MM.1S (cell line): Measurements from ENCODE around the gene MADD.
A peak's percentile ranks its signal among the peaks of the same experiment; 100 is the strongest.

ENCODE experiments used
- DNase-seq: peaks from one replicate; pipeline ENCODE4 v3.0.0-alpha.2; 2015
- H2AFZ ChIP-seq: fragments of 300-600 bp; sonication (generic); 2 replicates; pipeline ENCODE4 v1.6.0; 2016; ENCODE audit warnings: antibody characterized with exemption, low read length
- H3F3A ChIP-seq: fragments of 300-600 bp; sonication (generic); 2 replicates; pipeline ENCODE4 v1.6.1; 2016; ENCODE audit warnings: mild to moderate bottlenecking, antibody characterized with exemption, low read length, moderate library complexity, mixed read lengths; ENCODE audit not compliant: insufficient read depth
- H3K27ac ChIP-seq: fragments of 300-600 bp; sonication (generic); 2 replicates; pipeline ENCODE4 v1.5.1; 2016; ENCODE audit warnings: mild to moderate bottlenecking, low read length
- H3K27me3 ChIP-seq: fragments of 300-600 bp; sonication (generic); replicated peaks from 2 replicates; pipeline ENCODE4 v1.6.0; 2016; ENCODE audit warnings: low read length; ENCODE audit not compliant: insufficient read depth
- H3K36me3 ChIP-seq: fragments of 300-600 bp; sonication (generic); replicated peaks from 2 replicates; pipeline ENCODE4 v1.6.1; 2016; ENCODE audit warnings: mild to moderate bottlenecking, low read length, mixed read lengths; ENCODE audit not compliant: insufficient read depth
- H3K4me1 ChIP-seq: fragments of 300-600 bp; sonication (generic); 2 replicates; pipeline ENCODE4 v1.6.1; 2016; ENCODE audit warnings: low read length, mixed read lengths
- H3K4me2 ChIP-seq: fragments of 300-600 bp; sonication (generic); 2 replicates; pipeline ENCODE4 v1.6.0; 2016; ENCODE audit warnings: low read depth, low read length
- H3K4me3 ChIP-seq: fragments of 300-600 bp; sonication (generic); 2 replicates; pipeline ENCODE4 v1.5.1; 2016; ENCODE audit warnings: low read length, mixed read lengths
- H3K79me2 ChIP-seq: fragments of 300-600 bp; sonication (generic); 2 replicates; pipeline ENCODE4 v1.6.1; 2016; ENCODE audit warnings: mixed run types, low read length, mixed read lengths
- H3K9ac ChIP-seq: fragments of 300-600 bp; sonication (generic); 2 replicates; pipeline ENCODE4 v1.6.1; 2016; ENCODE audit warnings: low read length, mixed read lengths
- H3K9me2 ChIP-seq: fragments of 300-600 bp; sonication (generic); replicated peaks from 2 replicates; pipeline ENCODE4 v1.6.1; 2016; ENCODE audit warnings: mild to moderate bottlenecking, low read length, mixed read lengths; ENCODE audit not compliant: insufficient read depth
- H3K9me3 ChIP-seq: fragments of 300-600 bp; sonication (generic); replicated peaks from 2 replicates; pipeline ENCODE4 v1.6.1; 2016; ENCODE audit warnings: mild to moderate bottlenecking, low read length, mixed read lengths; ENCODE audit not compliant: insufficient read depth
- H4K20me1 ChIP-seq: fragments of 300-600 bp; sonication (generic); 2 replicates; pipeline ENCODE4 v1.6.1; 2016; ENCODE audit warnings: mild to moderate bottlenecking, low read length, moderate library complexity, mixed read lengths; ENCODE audit not compliant: insufficient read depth
- EZH2 ChIP-seq: fragments of 300-600 bp; sonication (generic); optimal IDR thresholded peaks from 2 replicates; pipeline ENCODE3; 2017; ENCODE audit warnings: low read depth, mild to moderate bottlenecking, antibody characterized with exemption, low read length, mixed read lengths
- EZH2phosphoT487 ChIP-seq: fragments of 300-600 bp; sonication (generic); IDR thresholded peaks from 2 replicates; pipeline ENCODE4 v1.6.1; 2018; ENCODE audit warnings: antibody characterized with exemption, low read length
- TF ChIP-seq, protein P1 (sequence below): fragments of 300-600 bp; sonication (generic); IDR thresholded peaks from 2 replicates; pipeline ENCODE4 v1.5.1; 2016; ENCODE audit warnings: antibody characterized with exemption, low read length, mixed read lengths

Gene MADD

DNA sequence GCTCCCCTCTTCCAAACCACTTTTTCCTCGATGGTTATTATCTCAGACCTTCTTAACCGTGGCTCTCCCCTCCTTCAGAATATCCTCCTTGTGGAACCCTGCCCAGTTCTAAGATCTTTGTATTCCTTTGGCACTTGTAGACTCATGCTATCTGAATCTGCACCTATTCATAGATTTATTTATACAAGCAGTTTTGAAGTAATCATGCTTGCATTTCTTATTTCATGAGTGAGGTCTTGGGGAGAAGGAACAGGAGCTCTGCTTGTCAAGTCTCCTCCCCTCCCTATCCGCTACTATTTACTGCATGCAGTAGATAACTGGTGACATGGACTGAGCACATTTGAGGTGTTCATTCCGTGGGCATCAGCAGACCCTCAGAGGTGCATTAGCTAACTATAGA, 5.4 kb upstream of the MADD start:
- Histone ChIP-seq H2AFZ (no peak overlapping the region), H3K9me3 (no peaks in the 10 kb centered on the region), H3K27me3 (no peaks in the 10 kb centered on the region), H3K36me3 (no peaks in the 10 kb centered on the region), H3K79me2 (no peaks in the 10 kb centered on the region), H3K4me2 (no peak overlapping the region), H3K4me1 (0 out of 2 replicates have a peak, but pooled peaks cover 5% of the 10 kb centered on the region), H3K9me2 (no peaks in the 10 kb centered on the region), H3K27ac (no peak overlapping the region), H3K9ac (no peak overlapping the region), H4K20me1 (no peaks in the 10 kb centered on the region), H3K4me3 (no peak overlapping the region), H3F3A (no peaks in the 10 kb centered on the region)
- TF ChIP-seq EZH2 (no peak), EZH2phosphoT487 (no peak)
- TF ChIP-seq, protein P1, sequence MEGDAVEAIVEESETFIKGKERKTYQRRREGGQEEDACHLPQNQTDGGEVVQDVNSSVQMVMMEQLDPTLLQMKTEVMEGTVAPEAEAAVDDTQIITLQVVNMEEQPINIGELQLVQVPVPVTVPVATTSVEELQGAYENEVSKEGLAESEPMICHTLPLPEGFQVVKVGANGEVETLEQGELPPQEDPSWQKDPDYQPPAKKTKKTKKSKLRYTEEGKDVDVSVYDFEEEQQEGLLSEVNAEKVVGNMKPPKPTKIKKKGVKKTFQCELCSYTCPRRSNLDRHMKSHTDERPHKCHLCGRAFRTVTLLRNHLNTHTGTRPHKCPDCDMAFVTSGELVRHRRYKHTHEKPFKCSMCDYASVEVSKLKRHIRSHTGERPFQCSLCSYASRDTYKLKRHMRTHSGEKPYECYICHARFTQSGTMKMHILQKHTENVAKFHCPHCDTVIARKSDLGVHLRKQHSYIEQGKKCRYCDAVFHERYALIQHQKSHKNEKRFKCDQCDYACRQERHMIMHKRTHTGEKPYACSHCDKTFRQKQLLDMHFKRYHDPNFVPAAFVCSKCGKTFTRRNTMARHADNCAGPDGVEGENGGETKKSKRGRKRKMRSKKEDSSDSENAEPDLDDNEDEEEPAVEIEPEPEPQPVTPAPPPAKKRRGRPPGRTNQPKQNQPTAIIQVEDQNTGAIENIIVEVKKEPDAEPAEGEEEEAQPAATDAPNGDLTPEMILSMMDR = no peak
- no peak for DNase-seq

DNA sequence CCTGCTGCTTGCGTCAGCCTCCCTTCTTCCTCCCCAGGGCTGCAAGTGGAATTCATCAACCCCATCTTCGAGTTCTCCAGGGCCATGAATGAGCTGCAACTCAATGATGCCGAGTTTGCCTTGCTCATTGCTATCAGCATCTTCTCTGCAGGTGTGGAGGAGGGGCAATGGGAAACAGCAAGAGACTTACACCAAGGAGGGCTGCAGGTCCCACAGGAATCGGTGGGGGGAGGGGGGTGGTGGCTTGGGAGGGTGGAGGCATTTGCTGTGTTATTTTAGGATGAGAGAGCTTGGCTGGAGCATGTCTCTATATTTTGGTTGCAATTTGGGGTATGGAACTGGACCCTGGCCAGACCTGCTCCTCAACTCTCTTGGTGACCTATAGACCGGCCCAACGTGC, 2.1 kb upstream of the MADD start:
- no peak overlapping the region for H3K4me2 ChIP-seq
- H3F3A ChIP-seq = peaks cover 17% of the 10 kb centered on the region
- no peak overlapping the region for H2AFZ ChIP-seq
- H3K9me3 ChIP-seq = no peaks in the 10 kb centered on the region
- H3K27me3 ChIP-seq = no peaks in the 10 kb centered on the region
- peaks cover 26% of the 10 kb centered on the region for H3K4me1 ChIP-seq
- H3K4me3 ChIP-seq = no peak overlapping the region
- no peak overlapping the region for H3K9ac ChIP-seq
- no peaks in the 10 kb centered on the region for H3K9me2 ChIP-seq
- TF ChIP-seq EZH2 (no peak), EZH2phosphoT487 (no peak)
- TF ChIP-seq, protein P1 = no peak
- no peak overlapping the region for H3K27ac ChIP-seq
- DNase-seq = no peak
- 0 out of 2 replicates have a peak, but pooled peaks cover 8% of the 10 kb centered on the region for H4K20me1 ChIP-seq
- H3K79me2 ChIP-seq = peaks cover 25% of the 10 kb centered on the region
- H3K36me3 ChIP-seq = no peaks in the 10 kb centered on the region

DNA sequence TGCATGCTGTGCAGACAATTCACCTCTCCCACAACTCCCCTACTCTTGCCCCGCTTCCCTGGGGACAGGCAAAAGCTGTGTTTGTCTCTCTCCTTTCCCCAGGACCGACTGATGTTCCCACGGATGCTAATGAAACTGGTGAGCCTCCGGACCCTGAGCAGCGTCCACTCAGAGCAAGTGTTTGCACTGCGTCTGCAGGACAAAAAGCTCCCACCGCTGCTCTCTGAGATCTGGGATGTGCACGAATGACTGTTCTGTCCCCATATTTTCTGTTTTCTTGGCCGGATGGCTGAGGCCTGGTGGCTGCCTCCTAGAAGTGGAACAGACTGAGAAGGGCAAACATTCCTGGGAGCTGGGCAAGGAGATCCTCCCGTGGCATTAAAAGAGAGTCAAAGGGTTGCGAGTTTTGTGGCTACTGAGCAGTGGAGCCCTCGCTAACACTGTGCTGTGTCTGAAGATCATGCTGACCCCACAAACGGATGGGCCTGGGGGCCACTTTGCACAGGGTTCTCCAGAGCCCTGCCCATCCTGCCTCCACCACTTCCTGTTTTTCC, 1.4 kb upstream of the MADD start:
- H3K4me3 ChIP-seq = 0 out of 2 replicates have a peak overlapping the region, but pooled peaks have one; percentile 86

More for the DNA sequence above, 1.4 kb upstream of the MADD start:
- H3K79me2 ChIP-seq = peaks cover 32% of the 10 kb centered on the region
- TF ChIP-seq, protein P1 = no peak
- H4K20me1 ChIP-seq = 0 out of 2 replicates have a peak, but pooled peaks cover 10% of the 10 kb centered on the region
- H2AFZ ChIP-seq = peak overlapping the region; percentile 95
- H3K9ac ChIP-seq = no peak overlapping the region
- H3K27me3 ChIP-seq = no peaks in the 10 kb centered on the region
- H3K4me1 ChIP-seq = peaks cover 26% of the 10 kb centered on the region
- DNase-seq = no peak
- H3K9me3 ChIP-seq = no peaks in the 10 kb centered on the region
- peak overlapping the region; percentile 94 for H3K4me2 ChIP-seq
- H3K27ac ChIP-seq = no peak overlapping the region
- peaks cover 17% of the 10 kb centered on the region for H3F3A ChIP-seq
- no peaks in the 10 kb centered on the region for H3K9me2 ChIP-seq
- no peaks in the 10 kb centered on the region for H3K36me3 ChIP-seq
